WTC11 (cell line): ENCODE measurements around the gene CLDN7. TPM values are rescaled to one million over a fixed set of nuclear protein-coding genes. Genes with fewer than 3 reads are reported as not detected.

Experiments used
- ATAC-seq: fragments of 200-7000 bp; cut with Tn5 transposase; 2 replicates; pipeline ENCODE4 v1.10.0; 2021; ENCODE audit warnings: mild to moderate bottlenecking, moderate library complexity
- CTCF ChIA-PET: fragments of 300-600 bp; sonication (Branson Sonifier 250); formaldehyde crosslinking; loops from one replicate; lab custom pipeline; 2021; ENCODE audit warnings: antibody characterized with exemption; lab: Charles Lee
- POLR2A ChIA-PET: fragments of 350-600 bp; sonication (Branson Sonifier 250); formaldehyde crosslinking; loops from one replicate; lab custom pipeline; 2021; ENCODE audit warnings: antibody characterized with exemption; lab: Charles Lee
- DNase-seq: peaks from one replicate; pipeline ENCODE4 v3.0.0; 2021; ENCODE audit warnings: low spot score
- H3K27ac Mint-ChIP-seq: 2 replicates; pipeline ENCODE4 v1.8.0; 2021; ENCODE audit warnings: mixed read lengths
- H3K27me3 Mint-ChIP-seq: 2 replicates; pipeline ENCODE4 v1.8.0; 2021; ENCODE audit warnings: low read depth, mild to moderate bottlenecking, moderate library complexity, mixed read lengths
- H3K36me3 Mint-ChIP-seq: 2 replicates; pipeline ENCODE4 v1.8.0; 2021; ENCODE audit warnings: mixed read lengths
- H3K4me1 Mint-ChIP-seq: 2 replicates; pipeline ENCODE4 v1.8.0; 2022; ENCODE audit warnings: mixed read lengths
- H3K4me3 Mint-ChIP-seq: 2 replicates; pipeline ENCODE4 v1.8.0; 2021; ENCODE audit warnings: mild to moderate bottlenecking, moderate library complexity, mixed read lengths
- H3K9me3 Mint-ChIP-seq: 2 replicates; pipeline ENCODE4 v1.8.0; 2021; ENCODE audit warnings: mixed read lengths
- ATF1 ChIP-seq: sonication (generic); formaldehyde crosslinking; IDR thresholded peaks from 2 replicates; pipeline ENCODE4 v1.8.1; 2023; ENCODE audit warnings: mild to moderate bottlenecking, moderate library complexity, missing genetic modification reagents
- ATF6 ChIP-seq: sonication (generic); formaldehyde crosslinking; IDR thresholded peaks from 2 replicates; pipeline ENCODE4 v1.8.1; 2023; ENCODE audit warnings: mild to moderate bottlenecking, missing genetic modification reagents
- CREB1 ChIP-seq: sonication (generic); formaldehyde crosslinking; IDR thresholded peaks from 2 replicates; pipeline ENCODE4 v1.8.0; 2023; ENCODE audit warnings: mild to moderate bottlenecking, missing genetic modification reagents
- CTCF ChIP-seq: fragments of 200-600 bp; IDR thresholded peaks from 2 replicates; pipeline ENCODE4 v1.8.0; 2022; ENCODE audit warnings: antibody characterized with exemption
- ELF4 ChIP-seq: sonication (generic); formaldehyde crosslinking; IDR thresholded peaks from 2 replicates; pipeline ENCODE4 v1.8.1; 2022; ENCODE audit warnings: low read depth, mild to moderate bottlenecking, moderate library complexity, missing genetic modification reagents
- ESRRA ChIP-seq: sonication (generic); formaldehyde crosslinking; IDR thresholded peaks from 2 replicates; pipeline ENCODE4 v1.8.1; 2022; ENCODE audit warnings: mild to moderate bottlenecking, missing genetic modification reagents, borderline replicate concordance
- FOXK1 ChIP-seq: sonication (generic); formaldehyde crosslinking; IDR thresholded peaks from 2 replicates; pipeline ENCODE4 v1.8.0; 2022; ENCODE audit warnings: mild to moderate bottlenecking, moderate library complexity, missing genetic modification reagents
- GABPB1 ChIP-seq: sonication (generic); formaldehyde crosslinking; IDR thresholded peaks from 2 replicates; pipeline ENCODE4 v1.8.1; 2023; ENCODE audit warnings: mild to moderate bottlenecking, missing genetic modification reagents
- GRHL2 ChIP-seq: fragments of 250-450 bp; sonication (Bioruptor Pico); IDR thresholded peaks from 2 replicates; pipeline ENCODE4 v1.8.0; 2022; ENCODE audit warnings: mild to moderate bottlenecking, moderate library complexity; ENCODE audit not compliant: insufficient replicate concordance, severe bottlenecking
- JAZF1 ChIP-seq: fragments of 250-450 bp; sonication (Bioruptor Pico); IDR thresholded peaks from 2 replicates; pipeline ENCODE4 v1.9.0; 2021; ENCODE audit warnings: moderate library complexity, mild to moderate bottlenecking, inconsistent platforms
- JUN ChIP-seq: sonication (generic); formaldehyde crosslinking; IDR thresholded peaks from 2 replicates; pipeline ENCODE4 v1.8.0; 2023; ENCODE audit warnings: mild to moderate bottlenecking, missing genetic modification reagents
- KAT7 ChIP-seq: sonication (generic); formaldehyde crosslinking; IDR thresholded peaks from 2 replicates; pipeline ENCODE4 v1.8.1; 2023; ENCODE audit warnings: missing genetic modification reagents, mild to moderate bottlenecking, borderline replicate concordance
- MAX ChIP-seq: sonication (generic); formaldehyde crosslinking; IDR thresholded peaks from 2 replicates; pipeline ENCODE4 v1.8.0; 2022; ENCODE audit warnings: mild to moderate bottlenecking, missing genetic modification reagents
- NFATC4 ChIP-seq: fragments of 250-450 bp; sonication (Bioruptor Pico); IDR thresholded peaks from 2 replicates; pipeline ENCODE4 v1.9.0; 2021; ENCODE audit warnings: mild to moderate bottlenecking
- NFYB ChIP-seq: sonication (generic); formaldehyde crosslinking; conservative IDR thresholded peaks from 2 replicates; pipeline ENCODE4 v1.8.0; 2022; ENCODE audit warnings: low read depth, missing genetic modification reagents
- SMAD3 ChIP-seq: sonication (generic); formaldehyde crosslinking; IDR thresholded peaks from 2 replicates; pipeline ENCODE4 v1.8.0; 2022; ENCODE audit warnings: missing genetic modification reagents, mild to moderate bottlenecking, borderline replicate concordance
- SMAD4 ChIP-seq: sonication (generic); formaldehyde crosslinking; IDR thresholded peaks from 2 replicates; pipeline ENCODE4 v1.8.0; 2022; ENCODE audit warnings: mild to moderate bottlenecking, missing genetic modification reagents
- TEAD1 ChIP-seq: sonication (generic); formaldehyde crosslinking; IDR thresholded peaks from 2 replicates; pipeline ENCODE4 v1.8.0; 2022; ENCODE audit warnings: mild to moderate bottlenecking, missing genetic modification reagents
- TEAD4 ChIP-seq: sonication (generic); formaldehyde crosslinking; IDR thresholded peaks from 2 replicates; pipeline ENCODE4 v1.8.0; 2022; ENCODE audit warnings: mild to moderate bottlenecking, missing genetic modification reagents
- USF2 ChIP-seq: sonication (generic); formaldehyde crosslinking; IDR thresholded peaks from 2 replicates; pipeline ENCODE4 v1.8.1; 2023; ENCODE audit warnings: mild to moderate bottlenecking, missing genetic modification reagents, moderate library complexity
- ZBTB21 ChIP-seq: sonication (generic); formaldehyde crosslinking; IDR thresholded peaks from 2 replicates; pipeline ENCODE4 v1.8.1; 2023; ENCODE audit warnings: mild to moderate bottlenecking, missing genetic modification reagents, borderline replicate concordance
- ZBTB43 ChIP-seq: sonication (generic); formaldehyde crosslinking; IDR thresholded peaks from 2 replicates; pipeline ENCODE4 v1.8.1; 2023; ENCODE audit warnings: mild to moderate bottlenecking, missing genetic modification reagents
- ZNF121 ChIP-seq: sonication (generic); formaldehyde crosslinking; IDR thresholded peaks from 2 replicates; pipeline ENCODE4 v1.8.0; 2023; ENCODE audit warnings: missing genetic modification reagents
- ZNF232 ChIP-seq: sonication (generic); formaldehyde crosslinking; IDR thresholded peaks from 2 replicates; pipeline ENCODE4 v1.8.0; 2022; ENCODE audit warnings: mild to moderate bottlenecking, missing genetic modification reagents
- ZNF317 ChIP-seq: sonication (generic); formaldehyde crosslinking; IDR thresholded peaks from 2 replicates; pipeline ENCODE4 v1.8.1; 2023; ENCODE audit warnings: low read depth, mild to moderate bottlenecking, moderate library complexity, missing genetic modification reagents, borderline replicate concordance
- ZNF416 ChIP-seq: fragments of 250-450 bp; sonication (Bioruptor Pico); IDR thresholded peaks from 2 replicates; pipeline ENCODE4 v1.9.0; 2021; ENCODE audit warnings: mild to moderate bottlenecking, inconsistent platforms
- ZSCAN18 ChIP-seq: fragments of 250-450 bp; sonication (Bioruptor Pico); IDR thresholded peaks from 2 replicates; pipeline ENCODE4 v2.1.2; 2022; ENCODE audit warnings: mild to moderate bottlenecking, moderate library complexity
- total RNA-seq: library from RNA; stranded (reverse); gene quantifications from 3 replicates; pipeline ENCODE4 v1.2.3, GENCODE V29; 2021

Gene CLDN7
- total RNA-seq, 1 experiment from 2014 or later: 136 TPM

- Mint-ChIP-seq H3K9me3 (no peaks in the 10 kb centered on the region), H3K27ac (peak within 1 kb of the TSS; percentile 100), H3K36me3 (peaks cover 30% of the 10 kb centered on the region), H3K4me3 (peak within 1 kb of the TSS; percentile 92), H3K4me1 (peaks cover 24% of the 10 kb centered on the region), H3K27me3 (no peaks in the 10 kb centered on the region)
- POLR2A ChIA-PET: interaction anchor here (1.2 to 1.4 kb wide), 2 partner anchors 10 to 12 kb away, joined by 5 to 8 read pairs; partner anchors contain the start of genes GABARAP and PHF23
- CTCF ChIA-PET: no interaction called here
- ATAC-seq: peak; percentile 62
- peak; percentile 96 for DNase-seq
- TF ChIP-seq TEAD1 (CRISPR knock-in tag): peak; percentile 53; the same call in 1 of the 2 replicates
- no peak for TF ChIP-seq ZNF121 (CRISPR knock-in tag)
- 0 out of 2 replicates have a peak, but pooled peaks have one; percentile 31 for TF ChIP-seq SMAD3 (CRISPR knock-in tag)
- TF ChIP-seq ELF4 (CRISPR knock-in tag): no peak
- peak; percentile 60; the same call in 1 of the 2 replicates for TF ChIP-seq GABPB1 (CRISPR knock-in tag)
- TF ChIP-seq JAZF1 (CRISPR knock-in tag): no peak
- 0 out of 2 replicates have a peak, but pooled peaks have one; percentile 84 for TF ChIP-seq KAT7 (CRISPR knock-in tag)
- TF ChIP-seq ZNF232 (CRISPR knock-in tag): no peak
- TF ChIP-seq ZSCAN18 (CRISPR knock-in tag): no peak
- TF ChIP-seq ATF6 (CRISPR knock-in tag): no peak
- no peak for TF ChIP-seq SMAD4 (CRISPR knock-in tag)
- TF ChIP-seq MAX (CRISPR knock-in tag): peak; percentile 42
- no peak for TF ChIP-seq ZNF416 (CRISPR knock-in tag)
- TF ChIP-seq CTCF: no peak
- peak; percentile 58 for TF ChIP-seq ZBTB21 (CRISPR knock-in tag)
- 0 out of 2 replicates have a peak, but pooled peaks have one; percentile 32 for TF ChIP-seq ZBTB43 (CRISPR knock-in tag)
- TF ChIP-seq JUN (CRISPR knock-in tag): no peak
- TF ChIP-seq USF2 (CRISPR knock-in tag): 0 out of 2 replicates have a peak, but pooled peaks have one; percentile 7
- no peak for TF ChIP-seq TEAD4
- no peak for TF ChIP-seq GRHL2
- no peak for TF ChIP-seq ZNF317 (CRISPR knock-in tag)
- TF ChIP-seq ATF1: no peak
- no peak for TF ChIP-seq NFATC4 (CRISPR knock-in tag)
- peak; percentile 87 for TF ChIP-seq CREB1 (CRISPR knock-in tag)
- TF ChIP-seq ESRRA (CRISPR knock-in tag): 0 out of 2 replicates have a peak, but pooled peaks have one; percentile 66
- TF ChIP-seq FOXK1 (CRISPR knock-in tag): peak; percentile 92
- no peak for TF ChIP-seq NFYB (CRISPR knock-in tag)
Observed at GRCh38 chr17:7252176-7253043, 9.9 kb downstream of the CLDN7 start, which contains the start of gene ELP5. Gene ELP5 (plus strand): TSS chr17:7252215. CDS start chr17:7252551, 336 bp downstream.
